Epithelial cell of proximal tubule (primary cell): ENCODE results near the gene DSG1. TPM values are rescaled to one million over a fixed set of nuclear protein-coding genes. Genes with fewer than 3 reads are reported as not detected.

Experiments used
- DNase-seq: peaks from one replicate; pipeline ENCODE4 v3.0.0-alpha.2; 2011; ENCODE audit warnings: low read depth
- H3K4me3 ChIP-seq: 2 replicates; pipeline ENCODE4 v1.5.1; 2011; ENCODE audit warnings: low read depth, mild to moderate bottlenecking, low read length
- total RNA-seq: library from RNA; depleted of rRNA; stranded (reverse); fragments of >200 nt; gene quantifications from 2 replicates; pipeline ENCODE4 v1.2.3, GENCODE V29; 2015
- TF ChIP-seq, protein P1 (sequence below): conservative IDR thresholded peaks from 2 replicates; pipeline ENCODE4 v1.5.1; 2012; ENCODE audit warnings: low read depth, mild to moderate bottlenecking, low read length

Gene DSG1
- total RNA-seq, 1 donor from 2014 or later = not detected

DNA sequence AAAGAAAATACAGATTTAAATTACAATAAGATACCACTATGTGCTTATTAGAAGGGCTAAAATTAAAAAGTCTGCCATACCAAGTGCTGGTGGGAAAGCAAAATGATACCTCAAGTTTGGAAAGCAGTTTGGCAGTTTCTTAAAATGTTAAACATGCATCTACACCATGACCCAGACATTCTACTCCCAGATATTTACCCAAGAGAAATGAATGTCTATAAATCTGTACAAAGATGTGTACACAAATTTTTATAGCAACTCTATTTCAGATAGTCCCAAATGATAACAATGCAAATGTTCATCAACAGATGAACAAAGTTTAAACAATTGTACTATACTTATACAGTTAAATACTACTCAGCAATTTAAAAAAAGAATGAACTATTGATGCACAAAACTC, 51.5 kb downstream of the DSG1 start:
- DNase-seq = no peak
- TF ChIP-seq, protein P1, sequence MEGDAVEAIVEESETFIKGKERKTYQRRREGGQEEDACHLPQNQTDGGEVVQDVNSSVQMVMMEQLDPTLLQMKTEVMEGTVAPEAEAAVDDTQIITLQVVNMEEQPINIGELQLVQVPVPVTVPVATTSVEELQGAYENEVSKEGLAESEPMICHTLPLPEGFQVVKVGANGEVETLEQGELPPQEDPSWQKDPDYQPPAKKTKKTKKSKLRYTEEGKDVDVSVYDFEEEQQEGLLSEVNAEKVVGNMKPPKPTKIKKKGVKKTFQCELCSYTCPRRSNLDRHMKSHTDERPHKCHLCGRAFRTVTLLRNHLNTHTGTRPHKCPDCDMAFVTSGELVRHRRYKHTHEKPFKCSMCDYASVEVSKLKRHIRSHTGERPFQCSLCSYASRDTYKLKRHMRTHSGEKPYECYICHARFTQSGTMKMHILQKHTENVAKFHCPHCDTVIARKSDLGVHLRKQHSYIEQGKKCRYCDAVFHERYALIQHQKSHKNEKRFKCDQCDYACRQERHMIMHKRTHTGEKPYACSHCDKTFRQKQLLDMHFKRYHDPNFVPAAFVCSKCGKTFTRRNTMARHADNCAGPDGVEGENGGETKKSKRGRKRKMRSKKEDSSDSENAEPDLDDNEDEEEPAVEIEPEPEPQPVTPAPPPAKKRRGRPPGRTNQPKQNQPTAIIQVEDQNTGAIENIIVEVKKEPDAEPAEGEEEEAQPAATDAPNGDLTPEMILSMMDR = no peak
- no peak overlapping the region for H3K4me3 ChIP-seq

DNA sequence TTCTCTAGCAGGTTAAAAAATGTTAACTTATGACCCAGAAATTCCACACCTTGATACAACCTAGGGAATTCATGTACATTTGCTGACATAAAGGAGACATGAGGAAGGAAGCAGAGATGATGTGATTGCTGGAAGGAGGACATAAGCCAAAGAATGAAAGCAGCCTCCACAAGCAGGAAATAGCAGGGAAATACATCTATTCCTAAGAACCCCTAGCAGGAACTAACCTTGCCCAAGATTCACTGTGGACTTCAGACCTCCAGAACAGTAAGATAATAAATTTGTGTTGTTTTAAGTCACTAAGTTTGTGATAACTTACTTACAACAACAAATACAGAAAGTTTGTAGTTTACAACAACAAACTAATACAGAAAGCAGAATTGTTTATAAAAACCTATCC, 54.0 kb downstream of the DSG1 start:
- no peak overlapping the region for H3K4me3 ChIP-seq
- DNase-seq = no peak

DNA sequence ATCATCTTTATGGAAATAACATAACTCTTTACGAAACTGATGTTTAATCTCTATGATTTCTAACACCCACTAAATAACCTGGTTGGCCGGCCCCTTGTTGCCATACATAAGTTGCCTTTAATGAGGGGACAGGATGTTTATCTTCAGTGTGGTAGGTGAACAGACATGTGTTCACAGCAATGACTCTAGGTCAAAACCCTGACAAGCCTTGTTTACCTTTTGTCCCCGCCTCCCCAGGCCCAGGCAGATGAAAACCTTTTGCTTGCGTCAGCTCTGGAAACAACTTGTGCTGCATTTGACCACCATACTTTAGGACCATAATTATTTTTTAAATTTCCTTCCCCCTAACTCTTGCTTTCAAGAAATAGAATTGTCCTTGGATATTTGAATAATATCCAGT, 55.7 kb downstream of the DSG1 start:
- DNase-seq = no peak
- H3K4me3 ChIP-seq = no peak overlapping the region
- TF ChIP-seq, protein P1 = no peak

More for the DNA sequence above, 54.0 kb downstream of the DSG1 start:
- TF ChIP-seq, protein P1 = no peak

DNA sequence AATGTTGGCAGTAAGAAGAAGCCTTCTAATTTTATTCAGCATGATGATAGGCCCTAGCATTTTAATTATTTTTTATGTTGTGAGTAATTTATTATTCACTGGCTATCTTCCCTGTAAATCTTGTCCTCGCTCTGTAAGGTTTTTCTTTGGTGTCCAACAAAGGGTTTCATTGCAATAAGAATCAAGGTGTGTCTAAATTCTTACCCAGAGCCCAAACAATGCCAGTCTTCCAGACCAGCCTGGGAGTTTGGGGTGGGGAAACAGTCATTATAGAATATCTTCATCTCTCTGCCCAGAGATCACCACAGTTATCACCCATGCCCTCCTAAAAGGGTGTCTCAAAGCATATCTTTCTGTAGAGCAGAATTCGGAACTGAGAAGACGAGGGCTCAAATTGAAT, 58.5 kb downstream of the DSG1 start, which contains the start of gene DSG4:
TSS of gene DSG4 (plus strand) at position 301 of the 400 bp plus-strand sequence. CDS start 135 bp downstream, outside the sequence.
- no peak for DNase-seq
- no peak within 1 kb of the TSS for H3K4me3 ChIP-seq
- TF ChIP-seq, protein P1 = no peak

DNA sequence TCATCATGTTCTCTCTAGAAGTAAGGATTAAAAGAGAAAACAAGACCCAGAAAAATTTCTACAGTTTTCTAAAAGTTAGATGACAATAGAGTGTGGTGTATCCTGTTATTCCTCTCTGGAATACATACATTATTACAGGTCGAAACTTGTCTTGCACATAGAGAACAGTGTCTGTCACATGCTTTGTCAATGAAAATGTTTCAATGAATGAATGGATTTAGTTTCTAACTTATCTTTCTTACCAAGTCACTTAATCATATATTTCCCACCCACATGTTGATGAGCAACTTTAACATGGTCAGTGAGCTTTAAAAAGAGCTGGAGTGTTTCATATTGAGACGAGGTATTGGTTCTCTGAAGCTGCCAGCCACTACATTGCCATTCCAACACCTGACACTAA, 63.0 kb downstream of the DSG1 start:
- H3K4me3 ChIP-seq = no peak overlapping the region
- DNase-seq = no peak
- TF ChIP-seq, protein P1 = no peak

DNA sequence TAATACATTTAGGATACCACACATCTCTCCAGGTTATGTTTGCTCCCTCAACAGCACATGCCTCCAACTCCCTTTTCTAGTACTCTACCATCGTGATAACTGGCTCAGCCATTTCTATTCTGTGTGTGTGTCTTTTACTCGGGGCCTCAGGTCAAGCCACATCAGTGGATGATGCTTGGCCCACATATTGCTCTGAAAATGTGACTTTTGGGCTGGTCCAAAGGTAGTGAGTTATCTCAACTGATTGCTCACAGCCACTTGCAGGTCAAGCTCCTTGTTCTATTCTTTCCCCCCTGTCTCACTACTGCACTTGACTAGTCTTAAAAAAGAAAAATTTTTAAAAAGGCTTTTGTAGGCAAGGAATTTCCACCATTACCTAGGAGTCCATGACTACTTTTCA, 64.1 kb downstream of the DSG1 start:
- TF ChIP-seq, protein P1 = no peak
- DNase-seq = no peak

DNA sequence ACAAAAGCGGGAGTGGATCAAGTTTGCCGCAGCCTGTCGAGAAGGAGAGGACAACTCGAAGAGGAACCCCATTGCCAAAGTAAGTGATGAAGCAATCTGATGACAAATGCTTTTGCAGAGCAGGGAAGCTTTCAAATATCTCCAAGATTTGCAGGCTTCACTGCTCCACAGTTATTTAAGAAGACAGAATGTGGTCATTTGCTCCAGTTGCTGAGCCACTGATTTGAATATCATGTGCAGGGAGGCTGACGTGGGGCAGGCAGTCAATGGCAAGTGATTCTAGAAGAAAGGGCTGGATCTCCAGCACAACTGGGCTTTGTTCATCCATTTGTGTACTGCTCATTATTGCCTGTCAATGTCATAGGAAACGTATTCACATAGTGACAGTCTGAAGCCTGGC, 68.8 kb downstream of the DSG1 start:
- H3K4me3 ChIP-seq = no peak overlapping the region
- TF ChIP-seq, protein P1 = no peak
- peak; percentile 89 for DNase-seq

More for the DNA sequence above, 64.1 kb downstream of the DSG1 start:
- no peak overlapping the region for H3K4me3 ChIP-seq
